GM23248 (cell line): Measurements from ENCODE around the gene TMEM131. TPM values are rescaled to one million over a fixed set of nuclear protein-coding genes. Genes with fewer than 3 reads are reported as not detected.

Experiments used
- DNase-seq: peaks from one replicate; pipeline ENCODE4 v3.0.0-alpha.2; 2015
- H2AFZ ChIP-seq: fragments of 200-600 bp; sonication (generic); 2 replicates; pipeline ENCODE4 v1.6.1; 2016; ENCODE audit warnings: antibody characterized with exemption
- H3F3A ChIP-seq: fragments of 200-600 bp; sonication (generic); 2 replicates; pipeline ENCODE4 v1.6.1; 2016; ENCODE audit warnings: mild to moderate bottlenecking, antibody characterized with exemption, mixed run types; ENCODE audit not compliant: insufficient read depth
- H3K27ac ChIP-seq: fragments of 200-600 bp; sonication (generic); 2 replicates; pipeline ENCODE4 v1.5.1; 2016; ENCODE audit warnings: mild to moderate bottlenecking
- H3K27me3 ChIP-seq: fragments of 200-600 bp; sonication (generic); replicated peaks from 2 replicates; pipeline ENCODE4 v1.6.1; 2016; ENCODE audit warnings: mild to moderate bottlenecking; ENCODE audit not compliant: insufficient read depth
- H3K36me3 ChIP-seq: fragments of 200-600 bp; sonication (generic); 2 replicates; pipeline ENCODE4 v1.6.1; 2016; ENCODE audit warnings: low read depth, mild to moderate bottlenecking
- H3K4me1 ChIP-seq: fragments of 200-600 bp; sonication (generic); 2 replicates; pipeline ENCODE4 v1.6.1; 2016; ENCODE audit warnings: mild to moderate bottlenecking; ENCODE audit not compliant: insufficient read depth
- H3K4me2 ChIP-seq: fragments of 200-600 bp; sonication (generic); one replicate; pipeline ENCODE4 v1.6.1; 2016; ENCODE audit warnings: mild to moderate bottlenecking; ENCODE audit not compliant: unreplicated experiment
- H3K4me3 ChIP-seq: fragments of 200-600 bp; sonication (generic); 2 replicates; pipeline ENCODE4 v1.5.1; 2016; ENCODE audit warnings: mild to moderate bottlenecking
- H3K79me2 ChIP-seq: fragments of 200-600 bp; sonication (generic); 2 replicates; pipeline ENCODE4 v1.6.1; 2016; ENCODE audit warnings: mild to moderate bottlenecking; ENCODE audit not compliant: insufficient read depth
- H3K9ac ChIP-seq: fragments of 200-600 bp; sonication (generic); 2 replicates; pipeline ENCODE4 v1.6.1; 2016; ENCODE audit warnings: mild to moderate bottlenecking
- H3K9me2 ChIP-seq: fragments of 200-600 bp; sonication (generic); 2 replicates; pipeline ENCODE4 v1.6.1; 2016; ENCODE audit warnings: mixed run types, mild to moderate bottlenecking, moderate library complexity; ENCODE audit not compliant: insufficient read depth
- H3K9me3 ChIP-seq: fragments of 200-600 bp; sonication (generic); one replicate; pipeline ENCODE4 v1.6.1; 2017; ENCODE audit warnings: low read depth
- H4K20me1 ChIP-seq: fragments of 200-600 bp; sonication (generic); 2 replicates; pipeline ENCODE4 v1.6.0; 2016; ENCODE audit not compliant: insufficient read depth
- EZH2 ChIP-seq: fragments of 200-600 bp; sonication (generic); IDR thresholded peaks from 2 replicates; pipeline ENCODE4 v1.6.1; 2018; ENCODE audit warnings: antibody characterized with exemption, mild to moderate bottlenecking; ENCODE audit not compliant: insufficient read depth, poor library complexity, severe bottlenecking
- EZH2phosphoT487 ChIP-seq: fragments of 200-600 bp; sonication (generic); IDR thresholded peaks from 2 replicates; pipeline ENCODE4 v1.6.1; 2018; ENCODE audit warnings: antibody characterized with exemption, moderate library complexity, mild to moderate bottlenecking, low read depth; ENCODE audit not compliant: insufficient read depth
- WGBS, 2 experiments: methylation state at CpG; one replicate each; pipeline ENCODE4 v1.1.6; 2015 to 2017; ENCODE audit warnings: low lambda C conversion rate in 2 of 2, low coverage in 1 of 2; ENCODE audit errors: missing lambda C conversion rate in 2 of 2; 5-methylcytosine and 5-hydroxymethylcytosine counted together
- in situ Hi-C: fragments of 300-500 bp; cut with MboI; formaldehyde crosslinking; loops from 2 replicates; pipeline ENCODE4 v1.15.0; 2020
- polyA plus RNA-seq: library from polyadenylated mRNA; unstranded; fragments of >200 nt; fragmentation: Nextera tagmentation; extraction: Ambion mirVana; gene quantifications from 2 replicates; pipeline ENCODE4 v1.2.1, GENCODE V29; 2016
- total RNA-seq: library from RNA; depleted of rRNA; stranded (reverse); fragments of >200 nt; shearing (Covaris generic); gene quantifications from 2 replicates; pipeline ENCODE4 v1.2.3, GENCODE V29; 2014

The TMEM131 gene
- total and polyA plus RNA-seq, 2 experiments from 2014 or later = 15.7 to 16.4 TPM

GRCh38 chr2:97757062-97757461 is 238.7 kb downstream of the TMEM131 start:
- WGBS, 2 experiments = 92 to 96% methylated on average over 18 of the region's 18 CpGs
- DNase-seq = no peak
- Histone ChIP-seq H3K4me2 (no peak overlapping the region), H2AFZ (no peak overlapping the region), H3K9me3 (no peaks in the 10 kb centered on the region), H3K9ac (no peak overlapping the region), H3K36me3 (peaks cover 16% of the 10 kb centered on the region), H3K27me3 (no peaks in the 10 kb centered on the region), H3F3A (peaks cover 6% of the 10 kb centered on the region; the same call in 1 of the 2 replicates), H3K4me1 (peaks cover 14% of the 10 kb centered on the region), H3K27ac (no peak overlapping the region), H3K79me2 (no peaks in the 10 kb centered on the region), H3K9me2 (no peaks in the 10 kb centered on the region), H3K4me3 (no peak overlapping the region), H4K20me1 (no peaks in the 10 kb centered on the region)
- in situ Hi-C loops = no loop called here
- no peak for TF ChIP-seq EZH2phosphoT487
- no peak for TF ChIP-seq EZH2

- Histone ChIP-seq H3K27me3 (no peaks in the 10 kb centered on the region), H3K27ac (no peak overlapping the region), H2AFZ (no peak overlapping the region), H3K4me3 (no peak overlapping the region), H3K4me1 (peaks cover 15% of the 10 kb centered on the region), H3K36me3 (peaks cover 16% of the 10 kb centered on the region), H3F3A (peaks cover 6% of the 10 kb centered on the region; the same call in 1 of the 2 replicates), H3K9me2 (no peaks in the 10 kb centered on the region), H3K9ac (no peak overlapping the region), H3K79me2 (no peaks in the 10 kb centered on the region), H4K20me1 (no peaks in the 10 kb centered on the region), H3K9me3 (no peaks in the 10 kb centered on the region), H3K4me2 (no peak overlapping the region)
- in situ Hi-C loops = no loop called here
- 97 to 100% methylated on average over 1 to 2 of the region's 2 CpGs for WGBS, 2 experiments
- DNase-seq = no peak
- TF ChIP-seq EZH2phosphoT487 (no peak), EZH2 (no peak)
These were observed 240.3 kb downstream of the TMEM131 start for GRCh38 chr2:97755491-97755890.

GRCh38 chr2:97754690-97755346 is 240.9 kb downstream of the TMEM131 start:
- Histone ChIP-seq H3K4me1 (peaks cover 15% of the 10 kb centered on the region), H3K27ac (no peak overlapping the region), H3K9me2 (no peaks in the 10 kb centered on the region), H3K9me3 (no peaks in the 10 kb centered on the region), H3F3A (peaks cover 6% of the 10 kb centered on the region; the same call in 1 of the 2 replicates), H3K9ac (no peak overlapping the region), H2AFZ (no peak overlapping the region), H3K4me2 (no peak overlapping the region), H3K27me3 (no peaks in the 10 kb centered on the region), H3K4me3 (no peak overlapping the region), H4K20me1 (no peaks in the 10 kb centered on the region), H3K36me3 (peaks cover 14% of the 10 kb centered on the region), H3K79me2 (no peaks in the 10 kb centered on the region)
- in situ Hi-C loops = no loop called here
- TF ChIP-seq EZH2phosphoT487 (no peak), EZH2 (no peak)
- DNase-seq = no peak
- WGBS, 2 experiments = 91 to 92% methylated on average over 12 of the region's 12 CpGs

- Histone ChIP-seq H3K9ac (no peak overlapping the region), H3K36me3 (peaks cover 13% of the 10 kb centered on the region), H3K27ac (no peak overlapping the region), H3K9me3 (no peaks in the 10 kb centered on the region), H3K4me1 (peaks cover 18% of the 10 kb centered on the region), H3K4me2 (no peak overlapping the region), H3K9me2 (no peaks in the 10 kb centered on the region), H4K20me1 (no peaks in the 10 kb centered on the region), H3F3A (peaks cover 6% of the 10 kb centered on the region; the same call in 1 of the 2 replicates), H3K27me3 (no peaks in the 10 kb centered on the region), H3K79me2 (no peaks in the 10 kb centered on the region), H2AFZ (no peak overlapping the region), H3K4me3 (no peak overlapping the region)
- TF ChIP-seq EZH2phosphoT487 = no peak
- no peak for TF ChIP-seq EZH2
- DNase-seq = peak; percentile 38
- WGBS, 2 experiments = 78 to 84% methylated on average over 3 of the region's 3 CpGs
- in situ Hi-C loops = no loop called here
These were observed 243.1 kb downstream of the TMEM131 start for GRCh38 chr2:97752342-97753334.
